Gastroesophageal sphincter (tissue), 4 donors: Measurements from ENCODE around the gene INO80. TPM values are rescaled to one million over a fixed set of nuclear protein-coding genes. Genes with fewer than 3 reads are reported as not detected.

ENCODE experiments used
- ATAC-seq: fragments of 150-250 bp; one replicate; pipeline ENCODE4 v1.9.1; 2016; ENCODE audit warnings: mild to moderate bottlenecking, moderate library complexity
- H3K27ac ChIP-seq, 4 donors: fragments of 200-600 bp; sonication (generic) in 3 of 4; 1 replicate in 3 of 4; 2 replicates in 1 of 4; pipeline ENCODE4 v1.5.1; 2016 to 2019
- H3K27me3 ChIP-seq: fragments of 200-600 bp; sonication (generic); one replicate; pipeline ENCODE4 v1.5.1; 2019
- H3K36me3 ChIP-seq, 2 donors: fragments of 200-600 bp; sonication (generic); one replicate each; pipeline ENCODE4 v1.5.1; 2019; ENCODE audit warnings: control low read depth in 1 of 2
- H3K4me1 ChIP-seq, 3 donors: fragments of 200-600 bp; sonication (generic); 1 replicate in 2 of 3; 2 replicates in 1 of 3; pipeline ENCODE4 v1.5.1; 2016 to 2019; ENCODE audit warnings: control low read depth in 2 of 3
- H3K4me3 ChIP-seq, 2 donors: fragments of 200-600 bp; sonication (generic); one replicate each; pipeline ENCODE4 v1.5.1; 2019; ENCODE audit warnings: mild to moderate bottlenecking in 1 of 2, moderate library complexity in 1 of 2
- H3K9me3 ChIP-seq, 3 donors: fragments of 200-600 bp; sonication (generic); one replicate each; pipeline ENCODE4 v1.5.1; 2017 to 2019; ENCODE audit warnings: control low read depth in 2 of 3
- CTCF ChIP-seq, 4 experiments: fragments of 200-600 bp in 2 of 4; fragments of 450-650 bp in 2 of 4; sonication (generic) in 1 of 4; IDR thresholded peaks; one replicate each; pipeline ENCODE4 v1.5.1; 2017 to 2019; ENCODE audit warnings: antibody characterized with exemption in 4 of 4, mild to moderate bottlenecking in 2 of 4, moderate library complexity in 2 of 4
- EP300 ChIP-seq: sonication (generic); formaldehyde crosslinking; IDR thresholded peaks from one replicate; pipeline ENCODE4 v1.6.1; 2017; ENCODE audit warnings: antibody characterized with exemption, mild to moderate bottlenecking
- POLR2A ChIP-seq, 2 donors: fragments of 450-650 bp; IDR thresholded peaks; one replicate each; pipeline ENCODE4 v1.6.1; 2017; ENCODE audit warnings: antibody characterized with exemption in 2 of 2, mild to moderate bottlenecking in 2 of 2, moderate library complexity in 1 of 2
- POLR2AphosphoS5 ChIP-seq: sonication (generic); formaldehyde crosslinking; IDR thresholded peaks from one replicate; pipeline ENCODE4 v1.6.1; 2017; ENCODE audit warnings: antibody characterized with exemption
- WGBS, 2 donors: methylation state at CpG; one replicate each; pipeline ENCODE4 v1.1.5; 2018; ENCODE audit warnings: low coverage in 1 of 2; 5-methylcytosine and 5-hydroxymethylcytosine counted together
- total RNA-seq, 4 donors: library from RNA; depleted of rRNA; stranded (reverse); fragments of >200 nt; gene quantifications; one replicate each; pipeline ENCODE4 v1.1.0, GENCODE V29; 2016

The INO80 gene
- total RNA-seq, 4 donors from 2014 or later, result 18.0 to 61.3 (median 32.2) TPM

- H3K27ac ChIP-seq, result no peak overlapping the region
- ATAC-seq, result no peak
- no peak overlapping the region for H3K4me3 ChIP-seq
- TF ChIP-seq POLR2AphosphoS5, result no peak
- TF ChIP-seq EP300, result no peak
- TF ChIP-seq CTCF (IDR thresholded peaks at IDR 0.05), result no peak
- TF ChIP-seq POLR2A (IDR thresholded peaks at IDR 0.05), result no peak
- 64 to 71% methylated on average over 2 of the region's 2 CpGs for WGBS, 2 donors
- H3K36me3 ChIP-seq, result no peaks in the 10 kb centered on the region
- no peaks in the 10 kb centered on the region for H3K9me3 ChIP-seq
- H3K27me3 ChIP-seq, result peaks cover 4% of the 10 kb centered on the region
- H3K4me1 ChIP-seq, result no peaks in the 10 kb centered on the region
Measured at GRCh38 chr15:41154412-41154811, 38.3 kb upstream of the INO80 start.

GRCh38 chr15:41153733-41154132 is 37.7 kb upstream of the INO80 start:
- TF ChIP-seq CTCF (IDR thresholded peaks at IDR 0.05), result no peak
- no peak for TF ChIP-seq POLR2AphosphoS5
- no peak for TF ChIP-seq EP300
- TF ChIP-seq POLR2A (IDR thresholded peaks at IDR 0.05), result no peak
- no peak for ATAC-seq
- Histone ChIP-seq H3K36me3 (no peaks in the 10 kb centered on the region), H3K9me3 (no peaks in the 10 kb centered on the region), H3K4me1 (no peaks in the 10 kb centered on the region), H3K27me3 (peaks cover 4% of the 10 kb centered on the region), H3K27ac (no peak overlapping the region), H3K4me3 (no peak overlapping the region)
- WGBS, 2 donors, result 95% methylated on average over 5 of the region's 5 CpGs; no CpG with 5 or more reads in 1 of the 2 donors

- Histone ChIP-seq H3K4me3 (no peak overlapping the region), H3K27ac (no peak overlapping the region), H3K4me1 (no peaks in the 10 kb centered on the region), H3K36me3 (no peaks in the 10 kb centered on the region), H3K9me3 (no peaks in the 10 kb centered on the region), H3K27me3 (peaks cover 4% of the 10 kb centered on the region)
- ATAC-seq, result no peak
- 90 to 93% methylated on average over 2 of the region's 37 CpGs for WGBS, 2 donors
- TF ChIP-seq EP300 (no peak), POLR2AphosphoS5 (no peak), POLR2A (IDR thresholded peaks at IDR 0.05) (no peak), CTCF (IDR thresholded peaks at IDR 0.05) (no peak)
Measured at GRCh38 chr15:41151451-41152005, 35.4 kb upstream of the INO80 start.

GRCh38 chr15:41150279-41150678 is 34.2 kb upstream of the INO80 start:
- no peak for TF ChIP-seq EP300
- no peak for TF ChIP-seq CTCF (IDR thresholded peaks at IDR 0.05)
- no peak for TF ChIP-seq POLR2AphosphoS5
- TF ChIP-seq POLR2A (IDR thresholded peaks at IDR 0.05), result no peak
- no peak overlapping the region for H3K27ac ChIP-seq
- WGBS, 2 donors, result 67 to 90% methylated on average over 3 to 4 of the region's 4 CpGs
- no peak overlapping the region for H3K4me3 ChIP-seq
- H3K4me1 ChIP-seq, result no peaks in the 10 kb centered on the region
- H3K9me3 ChIP-seq, result no peaks in the 10 kb centered on the region
- no peaks in the 10 kb centered on the region for H3K36me3 ChIP-seq
- H3K27me3 ChIP-seq, result peaks cover 4% of the 10 kb centered on the region
- ATAC-seq, result no peak

- no peak for ATAC-seq
- Histone ChIP-seq H3K4me3 (no peak overlapping the region), H3K36me3 (no peaks in the 10 kb centered on the region), H3K27ac (no peak overlapping the region), H3K4me1 (no peaks in the 10 kb centered on the region), H3K9me3 (no peaks in the 10 kb centered on the region), H3K27me3 (peaks cover 4% of the 10 kb centered on the region)
- 14 to 75% methylated on average over 1 to 2 of the region's 2 CpGs for WGBS, 2 donors
- TF ChIP-seq POLR2A (IDR thresholded peaks at IDR 0.05) (no peak), CTCF (IDR thresholded peaks at IDR 0.05) (no peak), POLR2AphosphoS5 (no peak), EP300 (no peak)
Measured at GRCh38 chr15:41148065-41148464, 32.0 kb upstream of the INO80 start.
